H1 (cell line): ENCODE measurements around the gene LPP. TPM values are rescaled to one million over a fixed set of nuclear protein-coding genes. Genes with fewer than 3 reads are reported as not detected.

Experiments
- CTCF ChIA-PET: fragments of 300-600 bp; sonication (Branson Sonifier 250); formaldehyde crosslinking; loops from one replicate; lab custom pipeline; 2021; ENCODE audit not compliant: partially characterized antibody; lab: Charles Lee
- POLR2A ChIA-PET: fragments of 300-600 bp; sonication (Branson Sonifier 250); formaldehyde crosslinking; loops from one replicate; lab custom pipeline; 2021; ENCODE audit warnings: inconsistent platforms; ENCODE audit not compliant: partially characterized antibody; lab: Charles Lee
- DNase-seq, 2 experiments: peaks; one replicate each; pipeline versions ENCODE4 v3.0.0 to v3.0.0-alpha.2; 2010 to 2022; ENCODE audit warnings: low spot score in 2 of 2, low read depth in 1 of 2, mixed read lengths in 1 of 2
- FAIRE-seq: peaks from 2 replicates; lab custom pipeline; 2011; peaks lifted over from hg19 to GRCh38; lab: Jason Lieb, UNC
- H2AFZ ChIP-seq: 2 replicates; pipeline ENCODE4 v1.8.1; 2012; ENCODE audit warnings: low read length, inconsistent platforms
- H2AK5ac ChIP-seq: 2 replicates; pipeline ENCODE4 v1.6.1; 2013; ENCODE audit warnings: low read depth, low read length
- H2BK120ac ChIP-seq: replicated peaks from 2 replicates; pipeline ENCODE3; 2013; ENCODE audit warnings: low read depth, low read length, inconsistent platforms
- H2BK12ac ChIP-seq: 2 replicates; pipeline ENCODE4 v1.6.1; 2013; ENCODE audit warnings: low read depth, low read length
- H2BK15ac ChIP-seq: 2 replicates; pipeline ENCODE4 v1.6.1; 2013; ENCODE audit warnings: low read length
- H2BK20ac ChIP-seq: 2 replicates; pipeline ENCODE4 v1.6.1; 2013; ENCODE audit warnings: low read length
- H2BK5ac ChIP-seq: 2 replicates; pipeline ENCODE4 v1.6.1; 2013; ENCODE audit warnings: low read depth, low read length
- H3K14ac ChIP-seq: 2 replicates; pipeline ENCODE4 v1.6.1; 2013; ENCODE audit warnings: inconsistent platforms; ENCODE audit not compliant: insufficient read length
- H3K18ac ChIP-seq: 2 replicates; pipeline ENCODE4 v1.6.1; 2013; ENCODE audit warnings: low read length; ENCODE audit errors: extremely low read depth
- H3K23ac ChIP-seq: 2 replicates; pipeline ENCODE4 v1.6.1; 2013; ENCODE audit warnings: inconsistent platforms; ENCODE audit not compliant: insufficient read length
- H3K23me2 ChIP-seq: 2 replicates; pipeline ENCODE4 v1.6.1; 2013; ENCODE audit warnings: low read depth, low read length
- H3K27ac ChIP-seq: 2 replicates; pipeline ENCODE4 v1.6.1; 2011; ENCODE audit warnings: low read depth, low read length, inconsistent platforms
- H3K27me3 ChIP-seq, 4 experiments: replicated peaks in 1 of 4; 1 replicate in 1 of 4; 2 replicates in 3 of 4; pipeline versions ENCODE4 v1.6.1 to v1.8.1; 2011 to 2013; ENCODE audit warnings: low read length in 3 of 4, mild to moderate bottlenecking in 3 of 4, inconsistent platforms in 2 of 4, mixed read lengths in 2 of 4, moderate library complexity in 1 of 4; ENCODE audit not compliant: control insufficient read depth in 3 of 4, insufficient read depth in 3 of 4; ENCODE audit errors: extremely low read depth in 1 of 4
- H3K36me3 ChIP-seq, 4 experiments: 2 replicates each; pipeline versions ENCODE4 v1.6.1 to v1.8.1; 2011 to 2013; ENCODE audit warnings: mild to moderate bottlenecking in 4 of 4, low read length in 3 of 4, moderate library complexity in 2 of 4, control low read depth in 1 of 4, inconsistent platforms in 1 of 4; ENCODE audit not compliant: insufficient read depth in 4 of 4, control insufficient read depth in 2 of 4
- H3K4ac ChIP-seq: replicated peaks from 2 replicates; pipeline ENCODE3; 2013; ENCODE audit warnings: low read length, low read depth, mixed read lengths, inconsistent platforms; ENCODE audit not compliant: insufficient read length
- H3K4me1 ChIP-seq, 4 experiments: replicated peaks in 1 of 4; 1 replicate in 1 of 4; 2 replicates in 3 of 4; pipeline versions ENCODE4 v1.6.1 to v1.8.1; 2011 to 2013; ENCODE audit warnings: low read length in 3 of 4, inconsistent platforms in 2 of 4, mixed read lengths in 1 of 4; ENCODE audit not compliant: insufficient read depth in 4 of 4, control insufficient read depth in 3 of 4
- H3K4me2 ChIP-seq, 2 experiments: 2 replicates each; pipeline versions ENCODE4 v1.6.1 to v1.8.1; 2011 to 2013; ENCODE audit warnings: low read depth in 2 of 2, low read length in 2 of 2, control low read depth in 1 of 2, inconsistent platforms in 1 of 2, mild to moderate bottlenecking in 1 of 2; ENCODE audit not compliant: insufficient read depth in 1 of 2
- H3K4me3 ChIP-seq, 4 experiments: fragments of 200-600, 300-600 bp in 1 of 4; sonication (generic), shearing (Covaris generic), sonication (Bioruptor Twin) in 1 of 4; 2 replicates each; pipeline versions ENCODE4 v1.5.1 to v1.8.1; 2011 to 2016; ENCODE audit warnings: low read length in 4 of 4, low read depth in 3 of 4, control low read depth in 2 of 4, inconsistent platforms in 2 of 4, mild to moderate bottlenecking in 2 of 4, mixed read lengths in 1 of 4, moderate library complexity in 1 of 4; ENCODE audit not compliant: insufficient read depth in 2 of 4; ENCODE audit errors: extremely low read depth in 1 of 4
- H3K56ac ChIP-seq: replicated peaks from 2 replicates; pipeline ENCODE3; 2013; ENCODE audit warnings: low read depth, mild to moderate bottlenecking, mixed read lengths, low read length, inconsistent platforms; ENCODE audit not compliant: insufficient read length
- H3K79me1 ChIP-seq: 2 replicates; pipeline ENCODE4 v1.6.1; 2013; ENCODE audit warnings: low read depth, low read length, control low read depth
- H3K79me2 ChIP-seq, 2 experiments: 2 replicates each; pipeline versions ENCODE4 v1.6.1 to v1.8.1; 2012 to 2013; ENCODE audit warnings: low read length in 2 of 2, mild to moderate bottlenecking in 2 of 2, inconsistent platforms in 1 of 2; ENCODE audit not compliant: insufficient read depth in 2 of 2, control insufficient read depth in 1 of 2
- H3K9ac ChIP-seq, 4 experiments: replicated peaks in 1 of 4; 1 replicate in 1 of 4; 2 replicates in 3 of 4; pipeline versions ENCODE4 v1.6.1 to v1.8.1; 2011 to 2013; ENCODE audit warnings: low read depth in 3 of 4, low read length in 3 of 4, control low read depth in 2 of 4, mild to moderate bottlenecking in 2 of 4, moderate library complexity in 2 of 4, inconsistent platforms in 1 of 4; ENCODE audit errors: extremely low read depth in 1 of 4
- H3K9me3 ChIP-seq, 2 experiments: 2 replicates each; pipeline versions ENCODE4 v1.6.1 to v1.8.1; 2012 to 2013; ENCODE audit warnings: mild to moderate bottlenecking in 2 of 2, moderate library complexity in 2 of 2, control low read depth in 1 of 2, inconsistent platforms in 1 of 2, low read depth in 1 of 2, low read length in 1 of 2, mixed read lengths in 1 of 2; ENCODE audit not compliant: insufficient read depth in 2 of 2
- H4K20me1 ChIP-seq, 2 experiments: replicated peaks in 1 of 2; 2 replicates each; pipeline versions ENCODE3 to v1.8.1; 2011 to 2013; ENCODE audit warnings: inconsistent platforms in 2 of 2, low read length in 2 of 2, mild to moderate bottlenecking in 1 of 2; ENCODE audit not compliant: insufficient read depth in 2 of 2, control insufficient read depth in 1 of 2
- H4K5ac ChIP-seq: 2 replicates; pipeline ENCODE4 v1.6.1; 2013; ENCODE audit warnings: low read length, low read depth, mixed read lengths, inconsistent platforms; ENCODE audit not compliant: insufficient read length
- H4K8ac ChIP-seq: 2 replicates; pipeline ENCODE4 v1.8.0; 2013; ENCODE audit warnings: mild to moderate bottlenecking, moderate library complexity, low read length, inconsistent platforms; ENCODE audit not compliant: insufficient read depth; ENCODE audit errors: extremely low read depth
- H4K91ac ChIP-seq: replicated peaks from 2 replicates; pipeline ENCODE3; 2013; ENCODE audit warnings: low read length, mixed read lengths, inconsistent platforms; ENCODE audit not compliant: insufficient read length
- ATF3 ChIP-seq: IDR thresholded peaks from 2 replicates; pipeline ENCODE4 v1.6.1; 2011; ENCODE audit warnings: low read depth, mild to moderate bottlenecking, low read length; ENCODE audit not compliant: insufficient read depth
- CBX5 ChIP-seq: fragments of 300-800, 300-1000 bp; sonication (generic); IDR thresholded peaks from 2 replicates; pipeline ENCODE4 v1.7.1; 2016; ENCODE audit warnings: antibody characterized with exemption, low read length, low read depth
- CEBPB ChIP-seq: IDR thresholded peaks from 2 replicates; pipeline ENCODE4 v1.6.1; 2012; ENCODE audit warnings: low read depth, low read length
- CREB1 ChIP-seq: IDR thresholded peaks from 2 replicates; pipeline ENCODE4 v1.6.1; 2012; ENCODE audit warnings: inconsistent platforms
- CTBP2 ChIP-seq: IDR thresholded peaks from 2 replicates; pipeline ENCODE4 v1.7.0; 2011; ENCODE audit warnings: borderline replicate concordance, mild to moderate bottlenecking, moderate library complexity, mixed read lengths, low read length; ENCODE audit not compliant: insufficient read depth, insufficient read length
- EGR1 ChIP-seq: IDR thresholded peaks from 2 replicates; pipeline ENCODE4 v1.6.1; 2011; ENCODE audit warnings: low read depth, low read length, borderline replicate concordance
- EZH2 ChIP-seq: fragments of 200-600 bp; sonication (generic); IDR thresholded peaks from 2 replicates; pipeline ENCODE4 v1.7.1; 2012; ENCODE audit warnings: low read depth, mild to moderate bottlenecking, moderate library complexity, low read length, inconsistent platforms; ENCODE audit not compliant: severe bottlenecking
- FOSL1 ChIP-seq: IDR thresholded peaks from 2 replicates; pipeline ENCODE4 v1.6.1; 2011; ENCODE audit warnings: mild to moderate bottlenecking, low read depth, low read length, moderate library complexity; ENCODE audit not compliant: insufficient read depth
- GTF2F1 ChIP-seq: IDR thresholded peaks from 2 replicates; pipeline ENCODE4 v1.6.1; 2012; ENCODE audit warnings: low read depth, low read length, improper control_type of control experiment, borderline replicate concordance
- KDM1A ChIP-seq: fragments of 200-600, 300-600 bp; sonication (generic); IDR thresholded peaks from 2 replicates; pipeline ENCODE4 v1.7.1; 2016; ENCODE audit warnings: mild to moderate bottlenecking, low read length, borderline replicate concordance
- MAX ChIP-seq: IDR thresholded peaks from 2 replicates; pipeline ENCODE4 v1.6.1; 2012; ENCODE audit warnings: inconsistent platforms
- POLR2A ChIP-seq, 2 experiments: IDR thresholded peaks; 1 replicate in 1 of 2; 2 replicates in 1 of 2; pipeline ENCODE4 v1.6.1; 2011; ENCODE audit warnings: low read depth in 2 of 2, low read length in 2 of 2, mild to moderate bottlenecking in 2 of 2; ENCODE audit errors: control extremely low read depth in 1 of 2
- SP4 ChIP-seq: IDR thresholded peaks from 2 replicates; pipeline ENCODE4 v1.6.1; 2012; ENCODE audit warnings: low read length, inconsistent platforms
- TAF1 ChIP-seq: IDR thresholded peaks from 2 replicates; pipeline ENCODE4 v1.6.1; 2011; ENCODE audit warnings: mild to moderate bottlenecking, low read depth, low read length
- TBP ChIP-seq: IDR thresholded peaks from 2 replicates; pipeline ENCODE4 v1.6.1; 2011; ENCODE audit warnings: low read depth, low read length, improper control_type of control experiment
- WGBS, 2 experiments: shearing (Covaris generic) in 1 of 2; methylation state at CpG; one replicate each; pipeline versions ENCODE4 v1.1.6 to v1.1.7; 2013 to 2015; ENCODE audit warnings: low lambda C conversion rate in 2 of 2, mixed read lengths in 2 of 2, inconsistent platforms in 1 of 2, low coverage in 1 of 2, missing lambda C conversion rate in 1 of 2; ENCODE audit not compliant: insufficient replicate concordance in 2 of 2, insufficient coverage in 1 of 2, insufficient read length in 1 of 2; ENCODE audit errors: extremely low coverage in 1 of 2, missing lambda C conversion rate in 1 of 2; 5-methylcytosine and 5-hydroxymethylcytosine counted together
- polyA plus RNA-seq, 7 experiments: library from polyadenylated mRNA; depleted of rRNA in 3 of 7; stranded (reverse) in 5 of 7; unstranded in 2 of 7; fragments of >200 nt in 5 of 7; fragments of 200-250 nt in 2 of 7; gene quantifications; 1 replicate in 5 of 7; 2 replicates in 1 of 7; 4 replicates in 1 of 7; pipeline versions ENCODE4 v1.2.1 to v1.2.3, GENCODE V29; 2011 to 2013; ENCODE audit warnings: missing spikeins in 2 of 7, mixed read lengths in 2 of 7
- total RNA-seq: library from RNA; stranded (reverse); fragmentation: NEBNext Ultra II Directional; extraction: Animal tissue kit (Norgen Biotek cat#: 25700); gene quantifications from 2 replicates; pipeline ENCODE4 v1.2.1, GENCODE V29; 2021

Gene LPP
- total and polyA plus RNA-seq, 2 of the 8 experiments (the other 6 are each of a cell fraction or from before 2014, with no cell fraction given) = 10.0 to 53.3 TPM

GRCh38 chr3:188524052-188524451 lies 370.1 kb downstream of the LPP start:
- Histone ChIP-seq H2BK12ac (no peak overlapping the region), H3K14ac (no peak overlapping the region), H2BK5ac (no peak overlapping the region), H3K4me2 (no peak overlapping the region), H3K23ac (no peak overlapping the region), H3K4me1 (no peaks in the 10 kb centered on the region), H3K4me3 (no peak overlapping the region), H3K23me2 (no peaks in the 10 kb centered on the region), H2AK5ac (no peak overlapping the region), H2BK20ac (no peak overlapping the region), H4K20me1 (no peaks in the 10 kb centered on the region), H3K27me3 (no peaks in the 10 kb centered on the region), H4K5ac (no peak overlapping the region), H4K8ac (no peak overlapping the region), H3K79me1 (no peaks in the 10 kb centered on the region), H2BK15ac (no peak overlapping the region), H3K27ac (no peak overlapping the region), H3K56ac (no peak overlapping the region), H2BK120ac (no peak overlapping the region), H3K79me2 (no peaks in the 10 kb centered on the region), H3K18ac (no peak overlapping the region), H4K91ac (no peak overlapping the region), H3K9ac (no peak overlapping the region), H3K9me3 (no peaks in the 10 kb centered on the region), H3K4ac (no peak overlapping the region), H3K36me3 (no peaks in the 10 kb centered on the region), H2AFZ (no peak overlapping the region)
- FAIRE-seq = no peak
- no peak for DNase-seq
- 59% methylated on average over 3 of the region's 3 CpGs; no CpG with 5 or more reads in 1 of the 2 experiments for WGBS, 2 experiments
- ChIA-PET POLR2A (interaction anchor here (0.8 kb wide), 1 partner anchor 61 kb away, joined by 3 read pairs; no protein-coding TSS in a partner anchor), CTCF (interaction anchor here (0.6 kb wide), 1 partner anchor 210 kb away, joined by 3 read pairs; no protein-coding TSS in a partner anchor)
- TF ChIP-seq TBP (no peak), ATF3 (no peak), GTF2F1 (no peak), CTBP2 (no peak), TAF1 (no peak), EZH2 (no peak), SP4 (no peak), EGR1 (no peak), CEBPB (no peak), CBX5 (no peak), FOSL1 (no peak), CREB1 (no peak), MAX (no peak), KDM1A (no peak), POLR2A (IDR thresholded peaks at IDR 0.05; ENCODE audit: control extremely low read depth in 1 of 2, low read depth in 2 of 2, low read length in 2 of 2) (no peak)
